B cell (primary cell): ENCODE results near the gene CHKB.

Experiments
- EZH2 ChIP-seq: IDR thresholded peaks from 2 replicates; pipeline ENCODE4 v1.6.1; 2012; ENCODE audit warnings: borderline replicate concordance, low read depth, mild to moderate bottlenecking, moderate library complexity, low read length; ENCODE audit not compliant: insufficient read depth, poor library complexity, severe bottlenecking
- TF ChIP-seq, protein P1 (sequence below): fragments of 200-600 bp; IDR thresholded peaks from one replicate; pipeline ENCODE4 v1.8.0; 2022; ENCODE audit warnings: antibody characterized with exemption, mild to moderate bottlenecking

DNA sequence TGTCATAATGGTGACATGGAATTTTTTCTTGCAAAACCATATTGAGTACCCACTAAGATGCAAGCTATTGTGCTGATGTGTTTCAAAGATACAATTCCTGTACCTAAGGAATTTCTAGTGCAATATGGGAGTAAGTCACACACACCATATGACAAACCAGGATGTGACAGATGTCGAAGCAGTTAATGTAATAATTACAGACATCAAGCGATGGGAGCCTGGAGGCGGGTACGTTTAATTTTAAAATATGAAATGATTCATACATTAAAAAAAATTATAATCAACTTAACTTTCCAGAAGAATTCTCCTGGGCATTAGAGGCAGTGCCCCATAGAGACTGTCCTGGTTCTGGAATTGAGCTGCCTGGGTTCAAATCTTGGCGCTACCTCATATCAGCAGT, 25.9 kb downstream of the CHKB start:
- TF ChIP-seq EZH2 = no peak
- TF ChIP-seq, protein P1, sequence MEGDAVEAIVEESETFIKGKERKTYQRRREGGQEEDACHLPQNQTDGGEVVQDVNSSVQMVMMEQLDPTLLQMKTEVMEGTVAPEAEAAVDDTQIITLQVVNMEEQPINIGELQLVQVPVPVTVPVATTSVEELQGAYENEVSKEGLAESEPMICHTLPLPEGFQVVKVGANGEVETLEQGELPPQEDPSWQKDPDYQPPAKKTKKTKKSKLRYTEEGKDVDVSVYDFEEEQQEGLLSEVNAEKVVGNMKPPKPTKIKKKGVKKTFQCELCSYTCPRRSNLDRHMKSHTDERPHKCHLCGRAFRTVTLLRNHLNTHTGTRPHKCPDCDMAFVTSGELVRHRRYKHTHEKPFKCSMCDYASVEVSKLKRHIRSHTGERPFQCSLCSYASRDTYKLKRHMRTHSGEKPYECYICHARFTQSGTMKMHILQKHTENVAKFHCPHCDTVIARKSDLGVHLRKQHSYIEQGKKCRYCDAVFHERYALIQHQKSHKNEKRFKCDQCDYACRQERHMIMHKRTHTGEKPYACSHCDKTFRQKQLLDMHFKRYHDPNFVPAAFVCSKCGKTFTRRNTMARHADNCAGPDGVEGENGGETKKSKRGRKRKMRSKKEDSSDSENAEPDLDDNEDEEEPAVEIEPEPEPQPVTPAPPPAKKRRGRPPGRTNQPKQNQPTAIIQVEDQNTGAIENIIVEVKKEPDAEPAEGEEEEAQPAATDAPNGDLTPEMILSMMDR = no peak
